Stimulated activated naive CD8-positive, alpha-beta T cell treated with anti-CD3 and anti-CD28 coated beads, Interleukin-15, amount 100 ng/mL, for 72 hours (primary cell): Measurements from ENCODE around the gene ZNF618.

Experiments used
- ATAC-seq: fragments of 150-1000 bp; cut with Tn5 transposase; 2 replicates; pipeline ENCODE4 v1.10.0; 2021; ENCODE audit warnings: mild to moderate bottlenecking, moderate library complexity
- DNase-seq, 2 donors: peaks; one replicate each; pipeline ENCODE4 v3.0.0; 2021 to 2022
- H3K27ac Mint-ChIP-seq, 2 donors: one replicate each; pipeline ENCODE4 v1.8.0; 2022; ENCODE audit warnings: mild to moderate bottlenecking in 2 of 2, mixed read lengths in 2 of 2, moderate library complexity in 2 of 2
- H3K27me3 Mint-ChIP-seq: one replicate; pipeline ENCODE4 v1.8.0; 2022; ENCODE audit warnings: mixed read lengths
- H3K4me1 Mint-ChIP-seq: one replicate; pipeline ENCODE4 v1.8.0; 2022; ENCODE audit warnings: mild to moderate bottlenecking, mixed read lengths
- H3K4me3 Mint-ChIP-seq, 2 donors: one replicate each; pipeline ENCODE4 v1.8.0; 2022; ENCODE audit warnings: mild to moderate bottlenecking in 2 of 2, mixed read lengths in 2 of 2, moderate library complexity in 1 of 2
- H3K9me3 Mint-ChIP-seq, 2 donors: one replicate each; pipeline ENCODE4 v1.8.0; 2022; ENCODE audit warnings: mixed read lengths in 2 of 2

The ZNF618 gene

DNA sequence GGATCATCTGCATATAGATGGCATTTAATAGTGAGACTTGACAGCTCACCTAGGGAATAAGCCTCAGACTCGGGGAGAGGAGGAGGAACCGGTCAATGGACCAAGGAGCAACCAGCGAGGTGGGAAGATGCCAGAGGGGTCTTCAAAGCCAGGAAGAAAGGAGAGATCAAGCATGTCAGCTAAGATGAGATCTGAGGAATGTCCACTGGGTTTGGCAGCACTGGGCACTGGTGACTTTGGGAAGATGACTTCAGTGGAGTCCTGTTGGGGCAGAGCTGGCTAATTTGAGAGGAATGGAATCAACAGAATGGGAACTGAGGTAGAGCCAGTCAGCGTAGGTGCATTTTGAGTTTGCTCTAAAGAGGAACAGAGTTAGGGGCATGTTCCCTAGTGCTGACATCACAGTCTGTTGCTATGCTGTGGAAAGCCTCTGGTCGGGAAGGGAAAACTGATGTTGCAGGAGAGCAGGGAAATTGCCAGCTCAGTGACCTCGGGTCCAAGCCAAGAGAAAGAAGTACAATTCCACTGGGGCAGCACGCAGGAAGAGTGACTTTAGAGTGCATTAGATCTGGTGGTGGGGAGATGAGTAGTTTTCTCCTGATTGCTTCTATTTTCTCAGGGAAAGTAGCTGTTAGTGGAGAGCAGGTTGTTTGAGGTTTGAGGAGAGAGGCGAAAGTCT lies 56.9 kb downstream of the ZNF618 start:
- no peaks in the 10 kb centered on the region for H3K27me3 Mint-ChIP-seq
- H3K4me3 Mint-ChIP-seq = no peak overlapping the region
- H3K4me1 Mint-ChIP-seq = no peaks in the 10 kb centered on the region
- H3K27ac Mint-ChIP-seq = no peak overlapping the region
- DNase-seq (no peak), ATAC-seq (no peak)
- peaks cover 7 to 8% of the 10 kb centered on the region in 2 donors for H3K9me3 Mint-ChIP-seq

DNA sequence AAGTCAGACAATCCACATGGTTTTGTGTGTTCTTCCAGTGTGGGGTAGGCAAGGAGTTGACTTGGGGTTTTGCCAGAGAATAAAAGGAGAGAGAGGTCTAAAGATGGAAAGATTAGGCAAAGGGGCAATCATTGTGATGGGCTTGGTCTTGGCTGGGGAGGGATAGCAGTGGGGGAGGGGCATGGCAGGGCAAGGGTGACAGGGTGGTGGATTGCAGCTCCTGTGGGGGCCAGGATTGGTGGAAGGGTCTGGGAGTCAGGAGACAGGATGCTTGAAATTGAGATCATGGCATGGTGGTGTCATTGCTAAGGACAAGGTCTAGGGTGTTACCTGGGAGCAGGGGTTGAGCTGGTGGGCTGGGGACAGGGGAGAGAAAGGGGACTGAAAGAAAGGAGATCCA lies 57.6 kb downstream of the ZNF618 start:
- H3K27me3 Mint-ChIP-seq = no peaks in the 10 kb centered on the region
- H3K9me3 Mint-ChIP-seq = peaks cover under 1 to 2% of the 10 kb centered on the region in 2 donors
- DNase-seq = no peak
- no peak for ATAC-seq
- no peak overlapping the region for H3K27ac Mint-ChIP-seq
- H3K4me3 Mint-ChIP-seq = no peak overlapping the region
- H3K4me1 Mint-ChIP-seq = no peaks in the 10 kb centered on the region

- Mint-ChIP-seq H3K9me3 (no peaks in the 10 kb centered on the region), H3K4me3 (no peak overlapping the region), H3K27me3 (no peaks in the 10 kb centered on the region), H3K27ac (no peak overlapping the region), H3K4me1 (no peaks in the 10 kb centered on the region)
- ATAC-seq (no peak), DNase-seq (no peak)
Measured at GRCh38 chr9:113934167-113934828, 58.2 kb downstream of the ZNF618 start.

DNA sequence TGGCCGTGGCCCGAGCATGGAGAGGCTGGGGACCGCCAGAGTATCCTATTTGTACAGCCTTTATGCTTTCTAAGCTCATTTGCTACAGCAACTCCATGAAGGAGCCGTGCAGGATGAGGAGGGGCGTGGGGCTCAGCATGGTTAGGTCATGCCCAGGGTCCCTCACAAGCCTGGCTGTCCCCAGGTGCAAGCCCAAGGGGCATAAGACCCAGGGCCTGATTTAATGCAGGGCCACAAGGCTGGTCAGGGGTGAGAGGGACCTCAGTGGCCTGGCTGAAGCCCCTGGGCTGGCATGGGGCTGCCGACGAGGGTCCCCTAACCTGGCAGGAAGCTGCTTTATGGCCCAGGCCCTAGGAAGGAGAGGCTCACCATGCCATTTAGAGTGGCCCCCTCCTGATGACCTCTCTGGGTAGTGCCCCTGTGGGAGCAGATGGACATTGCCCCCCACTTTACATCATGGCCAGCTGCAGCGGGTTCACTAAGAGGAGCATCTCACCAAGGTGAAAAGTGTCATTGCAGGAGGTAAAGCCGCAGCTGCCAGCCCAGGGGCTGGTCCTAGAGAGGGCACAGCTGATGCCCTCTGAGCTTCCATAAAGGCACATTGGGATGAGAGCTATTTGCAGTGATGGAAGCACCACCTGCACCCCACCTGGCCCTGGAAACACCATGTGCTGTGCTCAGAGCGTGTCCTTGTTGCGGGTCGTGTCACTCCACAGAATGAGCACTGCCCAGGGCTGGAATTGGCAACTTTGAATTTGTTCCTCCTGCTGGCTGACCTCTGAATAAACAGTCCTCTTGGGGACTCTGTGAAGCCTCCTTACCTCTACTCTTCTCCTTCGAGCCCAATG lies 58.9 kb downstream of the ZNF618 start:
- Mint-ChIP-seq H3K27me3 (no peaks in the 10 kb centered on the region), H3K4me3 (no peak overlapping the region), H3K9me3 (no peaks in the 10 kb centered on the region), H3K27ac (no peak overlapping the region), H3K4me1 (no peaks in the 10 kb centered on the region)
- no peak for DNase-seq
- no peak for ATAC-seq

DNA sequence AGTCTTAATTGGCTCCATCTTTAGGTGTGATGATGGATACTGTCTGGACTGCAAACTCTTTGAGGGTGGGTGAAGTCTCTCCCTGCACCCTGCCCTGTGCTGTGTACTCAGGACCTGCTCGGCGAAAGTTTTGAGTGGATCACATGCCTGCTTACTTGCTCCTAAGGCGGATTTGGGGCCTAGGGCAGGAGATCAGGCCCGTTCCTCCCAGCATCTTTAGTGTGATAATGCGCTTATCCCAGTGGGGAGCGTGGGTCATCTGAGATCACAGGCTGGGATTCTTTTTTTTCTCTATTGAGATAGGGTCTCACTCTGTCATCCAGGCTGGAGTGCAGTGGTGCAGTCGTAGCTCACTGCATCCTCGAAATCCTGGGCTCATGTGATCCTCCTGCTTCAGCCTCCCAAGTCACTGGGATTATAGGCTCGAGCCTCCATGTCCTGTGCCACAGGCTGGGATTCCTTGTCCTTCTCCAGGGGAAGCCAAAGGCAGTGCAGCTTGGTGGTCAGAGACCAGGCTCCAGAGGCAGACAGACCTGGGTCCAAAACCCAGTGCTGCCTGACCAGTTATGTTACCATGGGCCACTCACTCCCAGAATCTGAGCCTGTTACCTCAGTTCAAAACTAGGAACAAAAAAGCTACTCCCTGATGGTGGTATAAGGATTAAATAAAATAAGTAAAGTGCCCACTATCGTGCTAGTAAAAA lies 59.7 kb downstream of the ZNF618 start:
- no peaks in the 10 kb centered on the region for H3K27me3 Mint-ChIP-seq
- H3K4me1 Mint-ChIP-seq = no peaks in the 10 kb centered on the region
- ATAC-seq = no peak
- no peak overlapping the region for H3K4me3 Mint-ChIP-seq
- H3K9me3 Mint-ChIP-seq = peaks cover 0 to 3% of the 10 kb centered on the region in 2 donors
- no peak overlapping the region for H3K27ac Mint-ChIP-seq
- DNase-seq = no peak

- no peak overlapping the region for H3K27ac Mint-ChIP-seq
- ATAC-seq (no peak), DNase-seq (no peak)
- no peaks in the 10 kb centered on the region for H3K4me1 Mint-ChIP-seq
- H3K27me3 Mint-ChIP-seq = no peaks in the 10 kb centered on the region
- peaks cover 0 to 12% of the 10 kb centered on the region in 2 donors for H3K9me3 Mint-ChIP-seq
- H3K4me3 Mint-ChIP-seq = no peak overlapping the region
Measured at GRCh38 chr9:113940077-113940476, 64.0 kb downstream of the ZNF618 start.

GRCh38 chr9:113941056-113941455 lies 64.9 kb downstream of the ZNF618 start:
- Mint-ChIP-seq H3K27ac (no peak overlapping the region), H3K27me3 (no peaks in the 10 kb centered on the region), H3K9me3 (peaks cover 0 to 12% of the 10 kb centered on the region in 2 donors), H3K4me1 (no peaks in the 10 kb centered on the region), H3K4me3 (no peak overlapping the region)
- DNase-seq (no peak), ATAC-seq (no peak)

DNA sequence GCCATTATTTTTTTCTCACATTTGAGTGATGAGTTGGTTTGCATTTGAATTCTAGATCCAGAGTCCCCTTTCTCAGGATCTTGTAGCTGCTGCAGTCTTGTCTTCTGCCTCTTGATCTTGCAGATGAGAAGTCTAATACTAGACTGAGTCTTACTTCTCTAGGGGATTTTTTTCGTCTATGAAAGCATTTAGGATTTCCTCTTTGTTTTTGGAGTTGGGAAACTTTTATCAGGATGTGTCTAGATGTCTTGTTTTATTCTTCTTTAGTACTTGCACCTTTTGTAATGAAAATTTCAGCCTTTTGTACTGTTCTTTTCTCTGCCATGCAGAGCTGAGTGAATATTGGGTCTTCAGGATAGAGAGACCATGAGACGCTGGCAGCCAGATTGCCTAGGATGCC lies 65.4 kb downstream of the ZNF618 start:
- no peaks in the 10 kb centered on the region for H3K27me3 Mint-ChIP-seq
- DNase-seq (no peak), ATAC-seq (no peak)
- H3K27ac Mint-ChIP-seq = no peak overlapping the region
- no peak overlapping the region for H3K4me3 Mint-ChIP-seq
- H3K4me1 Mint-ChIP-seq = no peaks in the 10 kb centered on the region
- peaks cover 0 to 12% of the 10 kb centered on the region in 2 donors for H3K9me3 Mint-ChIP-seq

GRCh38 chr9:113943112-113944009 lies 67.3 kb downstream of the ZNF618 start:
- Mint-ChIP-seq H3K4me3 (no peak overlapping the region), H3K9me3 (peaks cover 0 to 12% of the 10 kb centered on the region in 2 donors), H3K27ac (no peak overlapping the region), H3K27me3 (no peaks in the 10 kb centered on the region), H3K4me1 (no peaks in the 10 kb centered on the region)
- DNase-seq = no peak
- ATAC-seq = no peak

- H3K27me3 Mint-ChIP-seq = no peaks in the 10 kb centered on the region
- DNase-seq (no peak), ATAC-seq (no peak)
- no peaks in the 10 kb centered on the region for H3K4me1 Mint-ChIP-seq
- H3K27ac Mint-ChIP-seq = no peak overlapping the region
- H3K9me3 Mint-ChIP-seq = peaks cover 0 to 9% of the 10 kb centered on the region in 2 donors
- no peak overlapping the region for H3K4me3 Mint-ChIP-seq
Measured at GRCh38 chr9:113945784-113946183, 69.7 kb downstream of the ZNF618 start.

DNA sequence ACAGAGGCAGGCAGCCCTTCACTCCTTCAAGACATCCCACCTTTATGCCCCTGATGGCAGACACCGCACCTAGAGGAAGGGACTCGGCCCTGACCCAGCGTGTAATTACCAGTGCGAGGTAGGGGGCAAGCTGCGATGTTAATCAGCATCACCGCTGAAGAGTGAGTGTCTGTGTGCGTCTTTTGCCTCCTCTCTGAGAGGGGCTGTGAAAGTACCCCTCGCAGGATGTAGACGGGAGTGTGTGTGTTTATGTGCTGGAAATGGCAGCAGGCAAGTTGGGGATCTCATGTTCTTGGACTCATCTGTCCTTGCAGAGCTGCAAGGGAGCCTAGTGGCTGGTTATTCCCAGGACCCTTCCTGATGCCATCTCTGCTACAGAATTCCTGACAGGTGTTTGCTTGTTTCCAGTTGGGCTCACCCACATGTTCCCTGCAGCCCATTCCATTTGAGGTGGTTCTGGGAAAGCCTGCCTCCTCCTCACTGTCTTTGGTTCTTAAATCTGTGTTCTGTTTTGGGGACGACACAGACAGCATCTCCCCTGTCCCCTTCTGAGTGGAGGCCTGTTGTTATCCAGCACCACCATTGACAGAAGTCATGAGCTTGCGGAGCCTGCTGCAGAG lies 70.5 kb downstream of the ZNF618 start:
- peaks cover 0 to under 1% of the 10 kb centered on the region in 2 donors for H3K9me3 Mint-ChIP-seq
- no peaks in the 10 kb centered on the region for H3K27me3 Mint-ChIP-seq
- no peak overlapping the region for H3K4me3 Mint-ChIP-seq
- H3K27ac Mint-ChIP-seq = no peak overlapping the region
- no peaks in the 10 kb centered on the region for H3K4me1 Mint-ChIP-seq
- no peak for DNase-seq
- no peak for ATAC-seq

DNA sequence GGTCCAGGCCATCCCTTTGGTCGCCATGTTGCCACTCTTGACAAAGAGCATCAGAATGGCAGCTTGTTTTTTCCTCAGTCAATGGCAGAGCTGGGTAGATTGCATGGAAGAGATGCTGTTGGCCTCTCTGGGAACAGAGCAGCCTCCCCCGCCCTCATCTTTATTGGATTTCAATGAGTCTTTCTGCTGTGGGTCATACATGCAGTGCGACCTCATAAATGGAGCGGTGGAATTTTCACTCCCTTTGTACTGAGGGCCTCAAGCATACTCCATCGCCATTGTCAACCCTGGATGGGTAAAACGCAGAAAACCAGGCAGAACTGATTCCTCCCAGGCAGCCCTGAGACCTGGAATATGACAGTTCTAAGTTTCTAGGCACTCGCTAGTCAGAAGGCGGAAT lies 71.8 kb downstream of the ZNF618 start:
- ATAC-seq = no peak
- Mint-ChIP-seq H3K27me3 (no peaks in the 10 kb centered on the region), H3K4me3 (no peak overlapping the region), H3K9me3 (no peaks in the 10 kb centered on the region), H3K4me1 (no peaks in the 10 kb centered on the region), H3K27ac (no peak overlapping the region)
- DNase-seq = no peak

GRCh38 chr9:113948891-113949570 lies 72.9 kb downstream of the ZNF618 start:
- Mint-ChIP-seq H3K27me3 (no peaks in the 10 kb centered on the region), H3K4me3 (no peak overlapping the region), H3K27ac (no peak overlapping the region), H3K4me1 (no peaks in the 10 kb centered on the region), H3K9me3 (no peaks in the 10 kb centered on the region)
- ATAC-seq (no peak), DNase-seq (no peak)

DNA sequence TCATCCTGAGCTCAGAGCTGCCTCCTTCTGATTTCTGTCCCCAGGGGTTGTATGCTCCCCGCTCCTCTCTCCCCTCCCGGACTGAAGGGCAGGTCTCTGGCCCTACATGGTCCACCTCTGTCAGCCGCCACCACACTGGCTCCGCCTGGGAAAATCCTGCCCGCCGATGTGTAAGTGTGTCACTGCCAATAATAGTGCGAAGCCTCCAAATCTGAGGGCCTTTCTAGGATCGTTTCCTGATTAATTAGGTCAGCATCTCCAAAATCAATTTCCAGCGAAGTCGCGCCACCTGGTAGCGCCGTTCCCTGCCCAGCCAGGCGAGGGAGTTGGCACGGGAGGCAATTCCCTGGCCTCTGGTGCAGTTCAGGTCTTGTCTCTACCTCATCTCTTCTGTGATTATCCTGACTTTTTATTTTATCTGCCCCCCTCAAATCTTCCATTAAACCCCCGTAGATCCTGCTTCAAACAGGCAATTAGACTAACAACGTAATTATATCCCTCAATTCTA lies 73.5 kb downstream of the ZNF618 start:
- no peak for DNase-seq
- ATAC-seq = no peak
- H3K4me1 Mint-ChIP-seq = no peaks in the 10 kb centered on the region
- H3K27ac Mint-ChIP-seq = no peak overlapping the region
- no peak overlapping the region for H3K4me3 Mint-ChIP-seq
- H3K27me3 Mint-ChIP-seq = no peaks in the 10 kb centered on the region
- no peaks in the 10 kb centered on the region for H3K9me3 Mint-ChIP-seq
